ENCODE results near the gene ACOXL.

The ACOXL gene

GRCh38 chr2:110858993-110859701 lies 126.8 kb downstream of the ACOXL start:
- DNase-seq, result no peak

- DNase-seq, result no peak
These were observed 128.3 kb downstream of the ACOXL start for GRCh38 chr2:110860630-110861029.

- DNase-seq, result no peak
These were observed 129.4 kb downstream of the ACOXL start for GRCh38 chr2:110861616-110862260.

- no peak for DNase-seq
These were observed 131.4 kb downstream of the ACOXL start for GRCh38 chr2:110863726-110864125.

GRCh38 chr2:110864176-110864575 lies 131.8 kb downstream of the ACOXL start:
- no peak for DNase-seq

DNA sequence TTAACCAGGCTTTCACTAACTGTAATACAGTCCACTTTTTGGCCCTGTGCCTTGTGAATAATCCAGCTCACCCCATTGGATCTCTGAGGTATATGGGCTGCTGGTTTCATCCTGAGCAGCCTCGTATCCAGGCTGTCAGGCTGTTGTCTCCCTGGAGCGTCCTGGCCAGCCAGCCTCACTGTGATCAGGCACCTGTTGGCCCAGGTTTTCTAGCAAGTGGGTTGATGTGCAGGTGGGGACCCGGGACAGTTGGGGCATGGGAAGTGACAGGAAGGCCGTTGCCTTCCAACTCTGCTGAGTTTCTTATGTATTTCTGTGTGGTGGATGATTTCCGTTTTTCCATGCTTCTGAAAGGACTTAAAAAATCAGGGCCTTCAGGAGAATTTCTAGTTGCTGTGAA lies 132.4 kb downstream of the ACOXL start:
- DNase-seq, result no peak

DNA sequence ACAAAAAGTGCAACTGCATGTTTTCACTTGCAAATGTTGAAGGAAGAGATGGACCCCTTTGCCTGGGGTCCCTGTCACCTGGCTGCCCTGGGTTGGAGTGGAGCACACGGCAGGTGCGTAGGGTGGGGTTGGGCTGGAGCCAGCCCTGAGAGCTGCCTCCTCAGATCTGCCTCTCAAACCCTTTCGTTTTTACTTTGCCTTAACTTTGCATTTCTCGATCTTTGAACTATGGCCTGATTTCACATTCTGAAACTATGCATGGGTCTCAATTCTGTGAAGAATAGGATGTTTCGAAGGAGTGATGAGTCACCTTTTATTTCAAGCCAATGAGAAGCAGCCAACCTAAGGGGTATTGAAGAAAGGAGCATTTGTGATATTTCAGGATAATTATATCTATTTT lies 132.8 kb downstream of the ACOXL start:
- DNase-seq, result no peak

- DNase-seq, result no peak
These were observed 133.7 kb downstream of the ACOXL start for GRCh38 chr2:110866045-110866444.

DNA sequence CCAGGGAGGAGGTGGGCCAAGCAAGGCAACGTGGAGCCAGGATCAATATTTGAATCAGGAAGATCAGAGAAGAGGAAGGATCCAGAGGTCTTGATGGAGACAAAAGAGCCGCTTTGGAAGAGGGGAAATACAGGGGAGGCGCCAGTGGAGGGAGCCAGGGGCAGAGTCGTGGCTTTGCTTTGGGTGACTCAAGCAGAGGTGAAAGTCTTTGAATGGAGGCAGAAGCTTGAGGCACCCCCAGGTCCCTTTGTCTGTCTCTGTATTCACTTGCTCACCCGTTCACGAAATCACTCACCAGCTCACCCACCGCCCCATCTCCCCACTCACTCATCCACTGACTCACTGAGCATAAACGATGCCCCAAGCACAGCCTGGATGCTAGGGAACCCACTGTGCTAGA lies 134.1 kb downstream of the ACOXL start:
- no peak for DNase-seq

- no peak for DNase-seq
These were observed 134.7 kb downstream of the ACOXL start for GRCh38 chr2:110867078-110867477.

DNA sequence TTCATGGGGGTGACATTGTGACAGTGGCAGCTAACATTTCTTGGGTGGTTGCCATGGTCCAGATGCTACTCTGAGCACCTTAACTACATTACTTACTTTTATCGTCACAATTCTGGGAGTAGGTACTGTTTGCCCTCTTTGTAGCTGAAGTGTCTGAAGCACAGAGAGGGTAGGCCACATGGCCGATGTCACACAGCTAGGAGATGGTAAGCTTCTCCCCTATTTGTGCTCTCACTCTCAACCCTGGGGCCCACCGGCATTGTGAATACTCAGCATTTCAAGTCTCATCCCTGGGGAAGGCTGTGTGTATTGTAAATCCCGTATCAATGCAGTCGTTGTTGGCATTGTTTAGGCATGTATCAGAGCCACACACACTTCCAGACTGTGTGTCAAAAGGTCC lies 136.6 kb downstream of the ACOXL start:
- no peak for DNase-seq

- no peak for DNase-seq
These were observed 137.4 kb downstream of the ACOXL start for GRCh38 chr2:110869472-110870446.

- DNase-seq, result no peak
These were observed 138.2 kb downstream of the ACOXL start for GRCh38 chr2:110870545-110870944.

DNA sequence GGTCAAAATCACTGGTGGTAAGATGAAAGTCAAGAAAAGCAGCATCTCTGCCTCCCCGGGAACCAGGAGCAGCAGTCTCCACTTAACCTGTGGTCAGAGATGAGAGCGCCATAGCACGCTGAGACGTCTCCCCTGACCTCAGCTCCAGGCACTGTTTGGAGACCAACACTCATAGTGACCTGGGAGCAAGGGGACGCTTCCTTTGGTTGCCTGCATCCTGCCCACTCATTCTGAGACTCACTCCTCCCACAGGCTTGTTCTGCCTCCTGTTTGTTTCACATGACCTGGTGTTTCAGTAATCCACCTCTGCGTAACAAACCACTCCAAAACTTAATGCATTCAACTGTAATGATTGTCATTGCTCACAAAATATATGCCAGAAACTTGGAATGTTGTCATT lies 139.3 kb downstream of the ACOXL start:
- DNase-seq, result no peak

- no peak for DNase-seq
These were observed 140.1 kb downstream of the ACOXL start for GRCh38 chr2:110872521-110872920.

DNA sequence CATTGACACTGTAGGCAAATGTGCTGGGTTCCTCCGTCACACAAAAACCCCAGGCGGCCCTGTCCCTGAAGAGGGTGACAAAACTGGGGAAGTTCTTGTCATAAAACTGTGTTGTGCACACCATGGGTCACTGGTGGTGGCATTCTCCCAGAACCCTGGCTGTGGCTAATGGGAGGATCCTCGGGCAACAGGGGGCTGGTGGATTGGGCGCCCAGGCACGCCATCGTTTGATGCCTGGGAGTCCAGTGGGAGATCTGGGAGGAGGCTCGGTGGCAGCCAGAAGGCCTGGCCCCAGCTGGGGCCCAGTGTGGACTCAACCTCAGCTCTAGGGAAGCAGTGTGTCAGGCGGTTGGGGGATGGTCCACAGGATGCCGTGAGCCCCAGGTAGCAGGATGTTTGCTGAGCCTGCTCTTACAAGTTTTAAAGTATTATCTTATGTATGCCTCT lies 140.7 kb downstream of the ACOXL start:
- DNase-seq, result no peak

DNA sequence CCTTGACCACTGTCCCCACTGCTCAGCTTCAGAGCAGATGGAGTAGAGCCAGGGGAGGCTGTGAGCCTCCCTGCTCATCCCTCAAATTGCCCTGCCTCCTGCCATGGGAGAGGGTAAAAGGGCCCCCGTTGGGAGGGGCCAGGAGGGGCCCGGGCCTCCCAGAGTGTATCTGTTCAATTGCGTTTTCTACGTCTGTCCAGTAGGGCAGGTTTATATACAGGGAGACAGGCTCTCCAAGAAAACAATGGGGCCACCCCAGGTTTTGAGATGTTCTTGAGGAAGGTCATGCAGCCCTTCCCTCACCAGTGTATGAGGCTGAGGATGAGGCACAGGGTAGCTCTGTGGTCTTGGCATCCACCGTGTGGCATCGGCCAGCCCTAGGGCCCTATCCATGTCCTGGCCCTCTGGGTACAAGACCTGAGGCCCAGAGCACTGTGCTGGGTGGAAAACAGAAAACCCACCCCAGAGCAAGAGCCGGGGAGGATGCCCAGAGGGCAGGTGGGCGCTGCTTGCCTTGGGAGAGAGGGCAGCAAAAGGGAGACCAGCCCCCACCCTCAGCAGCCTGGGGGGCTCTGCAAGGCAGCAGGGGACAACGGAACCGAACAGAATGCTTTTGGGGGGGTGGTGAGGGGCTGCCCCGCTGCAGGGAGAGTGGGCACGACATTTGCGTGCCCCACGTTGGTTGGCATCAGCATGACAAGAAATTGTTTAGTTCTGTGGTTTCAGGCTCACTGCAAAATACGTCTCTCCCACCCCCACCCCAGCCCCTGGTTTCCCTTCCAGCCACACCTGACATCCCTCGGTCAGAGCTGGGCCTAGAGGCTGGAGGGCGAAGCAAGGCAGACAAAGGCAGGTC lies 141.5 kb downstream of the ACOXL start:
- DNase-seq, result no peak

GRCh38 chr2:110874453-110875383 lies 142.3 kb downstream of the ACOXL start:
- no peak for DNase-seq

- DNase-seq, result no peak
These were observed 143.0 kb downstream of the ACOXL start for GRCh38 chr2:110875384-110875725.

DNA sequence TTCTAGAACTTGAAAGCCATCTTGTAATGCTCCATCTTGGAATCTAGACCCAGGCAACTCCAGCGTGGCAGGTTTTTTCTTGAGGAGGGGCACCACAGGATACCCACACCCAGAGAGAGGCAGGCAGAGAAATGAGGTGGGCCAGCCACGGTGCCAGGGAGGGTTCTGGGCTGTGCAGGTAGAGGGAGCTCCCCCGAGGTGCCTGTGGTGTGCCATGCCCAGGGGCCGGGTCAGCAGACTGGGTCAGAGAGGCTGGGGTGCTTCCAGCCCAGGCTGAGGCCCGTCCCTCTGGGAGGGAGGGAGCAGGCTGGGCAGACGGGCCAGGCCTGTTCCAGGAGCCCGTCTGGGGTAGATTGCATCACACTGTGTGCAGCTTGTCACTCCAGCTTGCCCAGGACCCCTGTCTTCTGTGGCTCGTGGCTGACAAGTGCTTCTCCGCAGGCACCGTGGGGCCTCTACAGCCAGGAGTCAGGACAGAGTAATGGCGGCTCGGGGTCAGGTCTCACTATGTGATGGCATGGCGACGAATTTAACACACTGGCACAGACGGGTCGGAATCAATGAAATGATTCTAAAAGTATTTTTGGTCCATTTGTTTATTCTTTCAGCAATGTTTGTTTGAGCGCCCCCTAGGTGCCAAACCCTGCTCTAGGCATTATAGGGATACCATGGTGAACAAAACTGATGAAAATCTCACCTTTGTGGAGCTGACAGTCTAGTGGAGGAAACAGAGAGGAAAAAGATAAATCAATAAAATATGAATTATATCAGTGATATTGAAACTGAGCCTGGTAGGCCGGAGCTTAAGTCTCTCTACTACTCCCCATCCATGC lies 144.0 kb downstream of the ACOXL start:
- DNase-seq, result no peak

Data from activated gamma-delta T cell (primary cell).